ENCODE data around the gene FAM89B. TPM values are rescaled to one million over a fixed set of nuclear protein-coding genes. Genes with fewer than 3 reads are reported as not detected.

The FAM89B gene
- total and polyA plus RNA-seq, 8 donors = 22.7 to 49.1 (median 32.7) TPM

GRCh38 chr11:65620666-65621065 is 48.3 kb downstream of the FAM89B start:
- TF ChIP-seq, protein P1, sequence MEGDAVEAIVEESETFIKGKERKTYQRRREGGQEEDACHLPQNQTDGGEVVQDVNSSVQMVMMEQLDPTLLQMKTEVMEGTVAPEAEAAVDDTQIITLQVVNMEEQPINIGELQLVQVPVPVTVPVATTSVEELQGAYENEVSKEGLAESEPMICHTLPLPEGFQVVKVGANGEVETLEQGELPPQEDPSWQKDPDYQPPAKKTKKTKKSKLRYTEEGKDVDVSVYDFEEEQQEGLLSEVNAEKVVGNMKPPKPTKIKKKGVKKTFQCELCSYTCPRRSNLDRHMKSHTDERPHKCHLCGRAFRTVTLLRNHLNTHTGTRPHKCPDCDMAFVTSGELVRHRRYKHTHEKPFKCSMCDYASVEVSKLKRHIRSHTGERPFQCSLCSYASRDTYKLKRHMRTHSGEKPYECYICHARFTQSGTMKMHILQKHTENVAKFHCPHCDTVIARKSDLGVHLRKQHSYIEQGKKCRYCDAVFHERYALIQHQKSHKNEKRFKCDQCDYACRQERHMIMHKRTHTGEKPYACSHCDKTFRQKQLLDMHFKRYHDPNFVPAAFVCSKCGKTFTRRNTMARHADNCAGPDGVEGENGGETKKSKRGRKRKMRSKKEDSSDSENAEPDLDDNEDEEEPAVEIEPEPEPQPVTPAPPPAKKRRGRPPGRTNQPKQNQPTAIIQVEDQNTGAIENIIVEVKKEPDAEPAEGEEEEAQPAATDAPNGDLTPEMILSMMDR (IDR thresholded peaks at IDR 0.05) = no peak
- no peaks in the 10 kb centered on the region for H3K27me3 ChIP-seq
- H3K4me1 ChIP-seq = peaks cover 5 to 10% (median 9%) of the 10 kb centered on the region in 3 donors
- intact Hi-C loops (cut with DNase I) = loop anchor here in 1 of 3 donors (10.0 kb wide), 1 partner anchor 364 kb away; no protein-coding TSS in a partner anchor
- FAIRE-seq = no peak
- no peak for ATAC-seq
- no peak overlapping the region for H3K4me3 ChIP-seq
- DNase-seq = peak in 1 of 6 donors; percentile 36
- peaks cover 6 to 28% (median 20%) of the 10 kb centered on the region in 3 donors for H3K36me3 ChIP-seq
- WGBS, 2 donors = 91 to 92% methylated on average over 19 of the region's 19 CpGs
- no peak overlapping the region for H3K27ac ChIP-seq
- no peaks in the 10 kb centered on the region for H3K9me3 ChIP-seq

GRCh38 chr11:65621460-65621859 is 49.1 kb downstream of the FAM89B start:
- WGBS, 2 donors = 94 to 95% methylated on average over 14 of the region's 14 CpGs
- DNase-seq (no peak), ATAC-seq (no peak), FAIRE-seq (no peak)
- Histone ChIP-seq H3K4me3 (no peak overlapping the region), H3K9me3 (no peaks in the 10 kb centered on the region), H3K27me3 (no peaks in the 10 kb centered on the region), H3K4me1 (peaks cover 5 to 9% (median 9%) of the 10 kb centered on the region in 3 donors), H3K36me3 (peaks cover 6 to 33% (median 26%) of the 10 kb centered on the region in 3 donors), H3K27ac (no peak overlapping the region)
- TF ChIP-seq, protein P1 (IDR thresholded peaks at IDR 0.05) = no peak
- intact Hi-C loops (cut with DNase I) = loop anchor here in 1 of 3 donors (10.0 kb wide), 1 partner anchor 363 kb away; no protein-coding TSS in a partner anchor

DNA sequence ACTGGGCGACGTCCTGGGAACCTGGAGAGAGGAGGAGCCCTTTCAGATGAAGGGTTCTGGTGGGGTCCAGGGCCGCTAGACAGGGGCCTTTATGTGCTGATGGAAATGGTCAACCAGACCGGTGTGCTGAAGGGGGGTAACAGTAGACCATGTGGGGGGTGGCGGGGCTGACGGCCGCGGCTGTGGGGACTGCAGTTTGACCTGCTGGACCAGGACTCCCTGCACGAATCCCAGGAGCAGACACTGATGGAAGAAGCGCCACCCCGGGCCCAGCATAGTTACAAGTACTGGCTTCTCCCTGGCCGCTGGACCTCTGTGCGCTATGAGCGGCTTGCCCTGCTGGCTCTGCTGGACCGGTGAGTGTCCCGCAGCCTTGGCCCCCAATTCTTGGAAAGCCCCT is 49.7 kb downstream of the FAM89B start:
- Histone ChIP-seq H3K4me1 (peaks cover under 1 to 6% (median 3%) of the 10 kb centered on the region in 3 donors), H3K4me3 (no peak overlapping the region), H3K9me3 (no peaks in the 10 kb centered on the region), H3K27me3 (no peaks in the 10 kb centered on the region), H3K36me3 (peaks cover 6 to 39% (median 31%) of the 10 kb centered on the region in 3 donors), H3K27ac (no peak overlapping the region)
- ATAC-seq = no peak
- intact Hi-C loops (cut with DNase I) = loop anchor here in 1 of 3 donors (10.0 kb wide), 1 partner anchor 363 kb away; no protein-coding TSS in a partner anchor
- no peak for FAIRE-seq
- WGBS, 2 donors = 92 to 94% methylated on average over 16 of the region's 16 CpGs
- no peak for DNase-seq
- TF ChIP-seq, protein P1 (IDR thresholded peaks at IDR 0.05) = no peak

GRCh38 chr11:65623177-65623576 is 50.8 kb downstream of the FAM89B start:
- H3K4me1 ChIP-seq = no peaks in the 10 kb centered on the region
- intact Hi-C loops (cut with DNase I) = loop anchor here in 1 of 3 donors (10.0 kb wide), 1 partner anchor 362 kb away; no protein-coding TSS in a partner anchor
- H3K27me3 ChIP-seq = no peaks in the 10 kb centered on the region
- H3K9me3 ChIP-seq = no peaks in the 10 kb centered on the region
- DNase-seq = no peak
- FAIRE-seq = no peak
- TF ChIP-seq, protein P1 (IDR thresholded peaks at IDR 0.05) = no peak
- H3K4me3 ChIP-seq = no peak overlapping the region
- WGBS, 2 donors = 89 to 95% methylated on average over 14 of the region's 14 CpGs
- H3K36me3 ChIP-seq = peaks cover 1 to 44% (median 41%) of the 10 kb centered on the region in 3 donors
- no peak for ATAC-seq
- H3K27ac ChIP-seq = no peak overlapping the region

Other genes starting within 250 kb of the FAM89B start
- 10 to 100 TPM; 16.6 to 28.0 (median 21.5) TPM for gene DPF2, start 238.7 kb upstream of the FAM89B start, total RNA-seq
- gene DPF2, start 238.7 kb upstream of the FAM89B start, polyA plus RNA-seq = 10 to 100 TPM; 11.7 to 19.6 TPM
- gene TIGD3, start 217.8 kb upstream of the FAM89B start, total RNA-seq = under 1 TPM in 4 of 6 donors, not detected in 2; 0.06 to 0.16 (median 0.13) TPM
- gene TIGD3, start 217.8 kb upstream of the FAM89B start, polyA plus RNA-seq = under 1 TPM; 0.15 to 0.68 TPM
- 10 to 100 TPM; 16.2 to 53.4 (median 26.3) TPM for gene SLC25A45, start 189.9 kb upstream of the FAM89B start, total RNA-seq
- gene SLC25A45, start 189.9 kb upstream of the FAM89B start, polyA plus RNA-seq = 10 to 100 TPM; 38.0 to 58.2 TPM
- 10 to 100 TPM; 15.4 to 28.9 (median 18.8) TPM for gene FRMD8, start 185.9 kb upstream of the FAM89B start, total RNA-seq
- gene FRMD8, start 185.9 kb upstream of the FAM89B start, polyA plus RNA-seq = 10 to 100 TPM; 15.0 to 15.7 TPM
- gene NEAT1, start 149.7 kb upstream of the FAM89B start, total RNA-seq = 1,000 to 10,000 TPM in 1 of 6 donors, 100 to 1,000 TPM in 5; 295 to 1,475 (median 528) TPM
- gene NEAT1, start 149.7 kb upstream of the FAM89B start, polyA plus RNA-seq = 1,000 to 10,000 TPM; 1,390 to 2,770 TPM
- gene MALAT1, start 73.5 kb upstream of the FAM89B start, total RNA-seq = 1,000 to 10,000 TPM; 2,360 to 5,615 (median 3,481) TPM
- 1,000 to 10,000 TPM in 1 of 2 donors, 100 to 1,000 TPM in 1; 251 to 2,313 TPM for gene MALAT1, start 73.5 kb upstream of the FAM89B start, polyA plus RNA-seq
- 10 to 100 TPM; 40.1 to 49.4 (median 41.2) TPM for gene SCYL1, start 47.5 kb upstream of the FAM89B start, total RNA-seq
- 10 to 100 TPM; 68.9 to 83.9 TPM for gene SCYL1, start 47.5 kb upstream of the FAM89B start, polyA plus RNA-seq
- gene LTBP3, start 14.2 kb upstream of the FAM89B start, total RNA-seq = 100 to 1,000 TPM in 1 of 6 donors, 10 to 100 TPM in 5; 44.7 to 119 (median 63.4) TPM
- gene LTBP3, start 14.2 kb upstream of the FAM89B start, polyA plus RNA-seq = 100 to 1,000 TPM; 118 to 151 TPM
- 10 to 100 TPM; 17.8 to 29.1 (median 20.1) TPM for gene ZNRD2, start 2.1 kb upstream of the FAM89B start, total RNA-seq
- gene ZNRD2, start 2.1 kb upstream of the FAM89B start, polyA plus RNA-seq = 10 to 100 TPM; 32.5 to 34.8 TPM
- gene EHBP1L1, start 3.5 kb downstream of the FAM89B start, total RNA-seq = 10 to 100 TPM in 4 of 6 donors, 1 to 10 TPM in 2; 6.5 to 26.2 (median 11.2) TPM
- 10 to 100 TPM; 25.0 to 34.2 TPM for gene EHBP1L1, start 3.5 kb downstream of the FAM89B start, polyA plus RNA-seq
- under 1 TPM in 3 of 6 donors, not detected in 3; 0.19 to 0.84 (median 0.28) TPM for gene KCNK7, start 23.3 kb downstream of the FAM89B start, total RNA-seq
- 1 to 10 TPM in 1 of 2 donors, under 1 TPM in 1; 0.91 to 1.6 TPM for gene KCNK7, start 23.3 kb downstream of the FAM89B start, polyA plus RNA-seq
- 10 to 100 TPM; 23.2 to 40.6 (median 26.7) TPM for gene MAP3K11, start 41.7 kb downstream of the FAM89B start, total RNA-seq
- 10 to 100 TPM; 75.5 to 84.7 TPM for gene MAP3K11, start 41.7 kb downstream of the FAM89B start, polyA plus RNA-seq
- 10 to 100 TPM; 13.5 to 21.5 (median 17.3) TPM for gene PCNX3, start 43.2 kb downstream of the FAM89B start, total RNA-seq
- 10 to 100 TPM; 21.7 to 26.3 TPM for gene PCNX3, start 43.2 kb downstream of the FAM89B start, polyA plus RNA-seq
- gene SIPA1, start 65.6 kb downstream of the FAM89B start, total RNA-seq = 10 to 100 TPM; 11.2 to 38.2 (median 21.2) TPM
- gene SIPA1, start 65.6 kb downstream of the FAM89B start, polyA plus RNA-seq = 10 to 100 TPM; 42.3 to 52.2 TPM
- 10 to 100 TPM; 29.8 to 42.2 (median 34.6) TPM for gene RELA, start 90.4 kb downstream of the FAM89B start, total RNA-seq
- 10 to 100 TPM; 37.3 to 46.6 TPM for gene RELA, start 90.4 kb downstream of the FAM89B start, polyA plus RNA-seq
- gene KAT5, start 139.7 kb downstream of the FAM89B start, total RNA-seq = 10 to 100 TPM; 26.5 to 39.8 (median 35.0) TPM
- 10 to 100 TPM; 79.6 to 99.6 TPM for gene KAT5, start 139.7 kb downstream of the FAM89B start, polyA plus RNA-seq
- gene RNASEH2C, start 148.3 kb downstream of the FAM89B start, total RNA-seq = 10 to 100 TPM; 16.1 to 29.3 (median 20.4) TPM
- gene RNASEH2C, start 148.3 kb downstream of the FAM89B start, polyA plus RNA-seq = 10 to 100 TPM; 37.1 to 49.3 TPM
- 10 to 100 TPM; 10.2 to 12.7 (median 11.5) TPM for gene AP5B1, start 208.4 kb downstream of the FAM89B start, total RNA-seq
- 10 to 100 TPM in 1 of 2 donors, 1 to 10 TPM in 1; 4.2 to 10.4 TPM for gene AP5B1, start 208.4 kb downstream of the FAM89B start, polyA plus RNA-seq
- 1 to 10 TPM; 1.1 to 5.6 (median 1.8) TPM for gene OVOL1, start 214.5 kb downstream of the FAM89B start, total RNA-seq
- gene OVOL1, start 214.5 kb downstream of the FAM89B start, polyA plus RNA-seq = 1 to 10 TPM; 1.9 TPM

All from pancreas (tissue), 10 donors.